NCI-H82 treated with DMSO at 0.1 percent for 48 hours (cell line): ENCODE measurements around the gene RGPD6.
"Not testable (repeated sequence)": the region's sequence is repeated elsewhere in the genome, so short reads cannot be mapped to it uniquely, and the experiment has no call there.

Experiments
- DNase-seq: peaks from one replicate; lab custom pipeline; 2025; ENCODE audit not compliant: unreplicated experiment; lab: John Stamatoyannopoulos, UW

RGPD6 gene

DNA sequence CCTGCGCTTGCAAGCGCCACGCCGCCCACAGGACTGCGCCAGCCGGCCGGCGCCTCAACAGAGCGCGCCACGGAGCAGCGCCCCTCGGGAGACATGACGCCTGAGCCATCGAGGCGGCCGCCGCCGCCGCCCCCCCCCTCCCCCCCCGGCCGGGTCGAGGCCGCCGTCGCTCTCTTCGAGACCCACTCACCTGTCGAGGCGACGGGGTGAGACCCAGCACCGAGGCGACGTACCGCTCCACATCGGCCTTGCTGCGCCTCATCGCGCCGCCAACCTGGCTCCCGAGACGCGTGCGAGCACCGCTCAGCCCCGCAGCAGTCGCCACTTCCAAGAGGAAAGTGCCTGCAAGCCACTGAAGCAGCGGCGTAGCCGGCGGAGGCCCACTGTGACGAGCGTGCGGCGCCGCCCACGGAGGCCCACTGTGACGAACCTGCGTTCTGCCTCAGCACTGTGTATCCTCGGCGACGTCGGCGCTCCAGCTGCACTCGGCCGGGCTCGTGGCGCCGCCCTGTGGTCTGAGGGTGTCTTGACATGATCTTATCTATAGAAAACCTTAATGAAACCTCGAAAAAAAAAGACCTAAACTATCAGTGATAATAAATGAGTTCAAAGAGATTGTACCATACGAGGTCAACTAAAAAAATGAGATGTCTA is at the start of gene RGPD6:
Gene RGPD6 (minus strand): TSS at position 460 of the 654 bp plus-strand sequence. CDS start 198 bp downstream, at position 262.
- DNase-seq, result not testable (repeated sequence)

GRCh38 chr2:110619326-110619939 is 42.4 kb upstream of the RGPD6 start:
- not testable (repeated sequence) for DNase-seq

- not testable (repeated sequence) for DNase-seq
These were observed 36.9 kb upstream of the RGPD6 start for GRCh38 chr2:110613927-110614326.

GRCh38 chr2:110610613-110611250 is 33.7 kb upstream of the RGPD6 start:
- DNase-seq, result not testable (repeated sequence)

GRCh38 chr2:110609843-110610612 is 33.0 kb upstream of the RGPD6 start:
- DNase-seq, result not testable (repeated sequence)

DNA sequence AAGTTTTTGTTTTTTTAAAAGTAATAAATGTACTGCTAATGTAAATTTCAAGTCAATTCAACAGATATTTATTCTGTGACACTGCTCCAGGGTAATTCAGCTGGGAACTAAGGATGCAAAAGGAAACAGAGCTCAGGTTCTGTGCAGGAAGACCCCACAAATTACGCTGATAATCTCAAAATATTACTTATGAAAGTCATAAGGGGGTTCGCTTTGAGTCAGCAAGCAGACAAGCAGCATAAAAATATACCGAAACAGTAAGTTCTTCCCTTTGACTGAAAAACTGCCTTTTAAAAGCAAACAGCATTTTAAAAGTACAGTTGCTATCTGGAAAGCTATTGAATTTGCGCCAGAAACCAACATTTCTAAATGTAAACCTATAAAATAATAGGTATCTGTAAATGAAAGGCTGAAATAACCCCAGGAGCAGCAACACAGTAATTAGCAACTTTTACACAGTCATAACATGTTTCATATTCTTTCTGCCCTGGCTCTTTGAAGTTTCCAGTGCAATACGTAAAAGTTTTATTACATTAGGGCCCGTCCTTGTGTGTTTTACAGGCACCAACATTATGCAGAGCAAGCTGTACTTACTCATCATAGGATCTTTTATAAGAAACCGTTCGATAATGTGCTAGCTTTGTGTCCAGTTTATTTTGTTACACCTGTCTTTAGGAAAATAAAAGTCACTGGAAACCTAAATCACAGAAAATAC is 31.9 kb upstream of the RGPD6 start:
- DNase-seq, result not testable (repeated sequence)

GRCh38 chr2:110605057-110605456 is 28.0 kb upstream of the RGPD6 start:
- not testable (repeated sequence) for DNase-seq

GRCh38 chr2:110603917-110604591 is 27.0 kb upstream of the RGPD6 start:
- DNase-seq, result not testable (repeated sequence)

- not testable (repeated sequence) for DNase-seq
These were observed 25.1 kb upstream of the RGPD6 start for GRCh38 chr2:110602139-110602538.

- not testable (repeated sequence) for DNase-seq
These were observed 15.0 kb upstream of the RGPD6 start for GRCh38 chr2:110591973-110592372.

DNA sequence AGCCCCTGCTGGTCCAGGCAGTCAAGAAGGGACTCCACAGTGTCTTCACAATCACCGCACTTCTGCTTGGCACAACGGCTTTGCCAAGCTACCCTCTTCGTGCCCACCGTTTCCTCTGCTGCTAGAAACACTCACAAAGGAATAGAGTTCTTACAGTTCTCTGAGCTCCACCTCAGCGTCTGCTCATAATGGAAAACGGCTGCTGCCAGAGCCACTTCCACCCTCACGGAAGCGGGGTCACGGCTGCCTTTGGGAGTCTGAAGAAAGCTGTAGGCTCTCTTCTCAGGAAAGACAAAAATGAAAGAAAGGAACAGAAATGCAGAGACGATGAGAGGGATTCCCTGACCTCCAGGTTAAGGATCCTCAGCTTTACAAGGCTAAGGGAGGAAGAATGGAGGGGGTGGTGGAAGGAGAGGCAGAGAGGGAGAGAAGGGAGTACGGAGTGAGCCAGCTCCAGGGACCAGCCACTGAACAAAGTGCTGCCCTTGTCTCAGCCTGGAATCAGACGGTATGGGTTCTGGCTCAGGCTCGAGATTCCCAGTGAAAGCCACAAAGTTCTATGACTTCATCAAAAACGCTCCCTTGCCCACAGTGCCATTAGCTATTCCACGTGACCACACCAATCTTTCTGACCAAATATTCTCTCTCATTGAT is 12.8 kb upstream of the RGPD6 start:
- DNase-seq, result not testable (repeated sequence)

GRCh38 chr2:110588520-110588919 is 11.5 kb upstream of the RGPD6 start:
- not testable (repeated sequence) for DNase-seq

DNA sequence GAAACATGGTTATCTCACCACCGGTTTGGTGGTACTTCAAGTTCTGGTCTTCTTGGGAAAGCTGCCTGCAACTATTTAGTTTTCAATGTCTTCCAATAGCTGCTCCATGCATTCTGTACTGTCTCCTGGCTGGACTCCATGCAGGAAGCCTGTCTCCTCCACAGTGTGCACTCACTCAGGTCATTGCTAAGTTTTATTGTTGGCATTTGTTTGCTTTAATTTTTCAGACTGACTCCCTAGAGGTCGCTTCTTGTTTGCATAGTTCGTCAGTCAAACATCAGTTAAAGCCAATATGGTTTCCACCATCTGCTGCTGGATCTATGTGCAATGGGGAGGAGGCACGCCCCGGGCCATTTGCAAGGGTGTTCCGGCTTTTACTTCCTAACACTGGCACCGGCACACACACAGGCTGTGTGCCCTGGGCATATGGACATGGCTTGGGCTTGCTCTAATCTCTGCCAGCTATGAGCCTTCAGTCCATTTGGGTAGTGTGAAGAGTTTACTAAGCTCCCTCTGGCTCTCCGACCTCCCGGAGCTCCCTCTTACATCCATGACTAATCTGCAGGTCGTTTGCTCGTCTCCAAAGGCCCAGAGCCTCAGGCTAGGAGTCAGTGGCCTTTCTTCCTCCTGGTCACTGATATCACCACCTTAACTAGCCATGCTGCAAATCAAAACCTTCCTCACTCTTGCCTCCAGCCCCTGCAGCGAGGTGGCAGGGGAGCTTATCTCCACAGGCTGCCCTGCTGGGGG is 2.4 kb upstream of the RGPD6 start:
- DNase-seq, result not testable (repeated sequence)

DNA sequence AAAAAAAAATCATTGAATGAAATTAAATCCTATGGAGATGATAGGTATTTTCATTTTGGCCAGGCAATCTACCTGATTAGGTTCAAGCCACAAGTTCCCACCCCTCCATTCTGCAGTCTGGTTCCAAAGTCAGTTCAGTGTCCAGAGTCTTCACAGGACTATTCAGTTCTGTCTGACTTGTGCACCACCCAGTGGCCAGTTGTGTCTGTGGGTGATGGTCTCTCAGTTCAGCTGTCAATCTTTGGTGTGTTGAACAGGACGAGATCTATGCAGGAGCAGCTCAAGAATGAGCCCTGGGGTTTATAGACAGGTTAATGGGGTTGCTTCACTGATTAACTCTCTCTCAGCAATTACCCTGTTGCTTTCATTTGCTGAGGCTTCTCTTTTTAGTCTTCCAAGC is 1.4 kb upstream of the RGPD6 start:
- not testable (repeated sequence) for DNase-seq

- not testable (repeated sequence) for DNase-seq
These were observed 77.2 kb downstream of the RGPD6 start for GRCh38 chr2:110499755-110500377.

DNA sequence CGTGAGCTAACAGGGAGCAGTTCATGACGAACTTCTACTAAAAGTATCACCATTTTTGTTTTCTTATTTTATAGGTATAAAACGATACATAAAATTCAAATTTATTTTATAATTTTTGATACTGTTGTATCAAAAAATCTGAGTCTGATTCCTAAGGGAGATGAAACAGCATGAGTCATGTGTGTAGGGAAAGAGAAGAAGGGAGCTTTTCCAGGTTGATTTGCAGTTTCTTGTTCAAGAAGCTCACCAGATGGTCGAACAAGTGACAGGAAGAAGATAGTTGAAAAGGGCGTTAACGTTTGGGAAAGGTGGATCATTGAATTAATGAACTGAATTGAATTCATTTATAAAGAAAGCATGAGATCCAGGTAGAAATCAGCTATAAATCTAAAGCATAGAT is 81.0 kb downstream of the RGPD6 start:
- not testable (repeated sequence) for DNase-seq

DNA sequence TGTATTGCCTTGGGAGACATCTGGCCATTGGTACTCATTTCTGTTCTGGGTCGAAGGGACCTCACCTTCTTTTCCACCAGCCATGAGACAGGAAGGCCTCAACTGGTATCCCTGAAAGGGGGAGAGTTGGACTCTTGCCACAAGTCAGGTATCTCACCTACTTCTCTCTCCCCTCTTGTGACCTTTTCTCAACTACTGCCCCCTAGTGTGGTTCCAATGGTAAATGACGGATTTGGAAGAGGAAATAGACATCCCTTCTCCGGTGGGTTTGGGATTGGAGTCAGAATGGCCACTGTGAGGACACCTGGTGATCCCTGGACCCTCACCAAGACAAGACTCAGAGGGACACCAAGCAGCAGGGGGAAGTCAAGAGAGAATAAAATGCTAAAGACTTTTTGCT is 82.5 kb downstream of the RGPD6 start:
- DNase-seq, result not testable (repeated sequence)

- not testable (repeated sequence) for DNase-seq
These were observed 88.0 kb downstream of the RGPD6 start for GRCh38 chr2:110488991-110489390.
